K562 (cell line): ENCODE results near the gene KIF5C. TPM values are rescaled to one million over a fixed set of nuclear protein-coding genes. Genes with fewer than 3 reads are reported as not detected.

ENCODE experiments used
- ATAC-seq: fragments of 200-7000 bp; cut with Tn5 transposase; 3 replicates; pipeline ENCODE4 v1.9.1; 2020; ENCODE audit warnings: moderate library complexity
- BruUV-seq: library from RNA; stranded (reverse); fragments of 400-500 nt; replicated peaks from 2 replicates; lab custom pipeline; 2021; lab: Mats Ljungman, UMichigan
- CTCF ChIA-PET: fragments of 300-600 bp; formaldehyde crosslinking; extraction: SDS; loops from one replicate; lab custom pipeline; 2021; ENCODE audit warnings: low intra/inter-chr PET ratio; lab: Yijun Ruan, JAX
- POLR2A ChIA-PET: fragments of 300-600, 350-650 bp; sonication (Branson Sonifier 250); formaldehyde crosslinking; extraction: SDS; loops from one replicate; lab custom pipeline; 2021; ENCODE audit warnings: antibody characterized with exemption, inconsistent platforms; lab: Yijun Ruan, JAX
- DNase-seq, 4 experiments: peaks; one replicate each; pipeline versions ENCODE4 v3.0.0 to v3.0.0-alpha.2; 2011 to 2018; ENCODE audit warnings: low spot score in 3 of 4, mixed read lengths in 3 of 4; ENCODE audit errors: extremely low read depth in 1 of 4
- FAIRE-seq: peaks from 2 replicates; lab custom pipeline; 2011; peaks lifted over from hg19 to GRCh38; lab: Jason Lieb, UNC
- H2AFZ ChIP-seq: 2 replicates; pipeline ENCODE4 v1.6.0; 2011; ENCODE audit warnings: low read depth, low read length, control low read depth, inconsistent platforms
- H3K27ac ChIP-seq: fragments of 200-600 bp; 3 replicates; pipeline ENCODE4 v1.8.0; 2011; ENCODE audit warnings: low read depth, mild to moderate bottlenecking, control low read depth, inconsistent platforms, low read length, moderate library complexity, mixed read lengths; ENCODE audit errors: extremely low read depth
- H3K27me3 ChIP-seq, 2 experiments: fragments of 300-600 bp in 1 of 2; 2 replicates in 1 of 2; 3 replicates in 1 of 2; pipeline versions ENCODE4 v1.6.0 to v1.8.0; 2011; ENCODE audit warnings: inconsistent platforms in 2 of 2, low read length in 2 of 2, mild to moderate bottlenecking in 1 of 2, mixed read lengths in 1 of 2, moderate library complexity in 1 of 2; ENCODE audit not compliant: control insufficient read depth in 2 of 2, insufficient read depth in 2 of 2
- H3K36me3 ChIP-seq: fragments of 300-600 bp; 3 replicates; pipeline ENCODE4 v1.8.0; 2011; ENCODE audit warnings: mild to moderate bottlenecking, low read length, inconsistent platforms; ENCODE audit not compliant: control insufficient read depth, insufficient read depth
- H3K4me1 ChIP-seq, 2 experiments: fragments of 200-600 bp in 1 of 2; replicated peaks in 1 of 2; 2 replicates in 1 of 2; 3 replicates in 1 of 2; pipeline versions ENCODE4 v1.5.1 to v1.8.0; 2011; ENCODE audit warnings: inconsistent platforms in 2 of 2, low read length in 2 of 2, mild to moderate bottlenecking in 1 of 2, mixed read lengths in 1 of 2, moderate library complexity in 1 of 2; ENCODE audit not compliant: control insufficient read depth in 2 of 2, insufficient read depth in 2 of 2
- H3K4me2 ChIP-seq: 2 replicates; pipeline ENCODE4 v1.6.1; 2011; ENCODE audit warnings: low read length, control low read depth, inconsistent platforms, mixed read lengths; ENCODE audit not compliant: insufficient read depth
- H3K4me3 ChIP-seq: fragments of 200-600 bp; sonication (generic), shearing (Covaris generic); 2 replicates; pipeline ENCODE4 v1.5.1; 2016; ENCODE audit warnings: control low read depth, inconsistent platforms
- H3K79me2 ChIP-seq: fragments of 200-600 bp; 3 replicates; pipeline ENCODE4 v1.8.0; 2011; ENCODE audit warnings: low read length, inconsistent platforms; ENCODE audit not compliant: control insufficient read depth, insufficient read depth
- H3K9ac ChIP-seq, 2 experiments: 2 replicates each; pipeline versions ENCODE4 v1.6.0 to v1.6.1; 2011; ENCODE audit warnings: low read depth in 2 of 2, low read length in 2 of 2, control low read depth in 1 of 2, inconsistent platforms in 1 of 2, mild to moderate bottlenecking in 1 of 2, mixed read lengths in 1 of 2; ENCODE audit not compliant: insufficient read depth in 1 of 2
- H3K9me1 ChIP-seq: one replicate; pipeline ENCODE4 v1.6.0; 2011; ENCODE audit warnings: inconsistent platforms, mild to moderate bottlenecking, low read length, moderate library complexity; ENCODE audit not compliant: control insufficient read depth, insufficient read depth
- H3K9me3 ChIP-seq: replicated peaks from 2 replicates; pipeline ENCODE4 v1.5.1; 2011; ENCODE audit warnings: low read depth, low read length, inconsistent platforms; ENCODE audit not compliant: control insufficient read depth, insufficient read depth
- H4K20me1 ChIP-seq: replicated peaks from 2 replicates; pipeline ENCODE4 v1.6.1; 2011; ENCODE audit warnings: low read length, inconsistent platforms, mixed read lengths; ENCODE audit not compliant: control insufficient read depth, insufficient read depth
- PATZ1 ChIP-seq: fragments of 250-450 bp; sonication (Bioruptor Pico); IDR thresholded peaks from 2 replicates; pipeline ENCODE4 v1.5.0; 2020; ENCODE audit warnings: mild to moderate bottlenecking, borderline replicate concordance
- RNF2 ChIP-seq: sonication (generic); IDR thresholded peaks from 2 replicates; pipeline ENCODE4 v1.6.1; 2016
- TAF15 ChIP-seq: fragments of 200-400 bp; formaldehyde crosslinking; IDR thresholded peaks from 2 replicates; pipeline ENCODE4 v1.6.1; 2017; ENCODE audit warnings: mild to moderate bottlenecking, low read depth, low read length, moderate library complexity
- WGBS: fragments of 100-300 bp; shearing (Covaris generic); methylation state at CpG from one replicate; pipeline ENCODE4 v1.1.6; 2016; ENCODE audit warnings: low coverage, mixed read lengths; ENCODE audit not compliant: insufficient coverage; ENCODE audit errors: missing lambda C conversion rate; 5-methylcytosine and 5-hydroxymethylcytosine counted together
- in situ Hi-C: fragments of 300-500 bp; cut with MboI; formaldehyde crosslinking; loops from 4 replicates; pipeline ENCODE4 v1.15.0; 2018; ENCODE audit warnings: inconsistent platforms, mixed read lengths
- intact Hi-C: fragments of 100-400 bp; cut with micrococcal nuclease; formaldehyde crosslinking; loops from 2 replicates; pipeline ENCODE4 v1.14.2; 2022
- polyA plus RNA-seq, 8 experiments: library from polyadenylated mRNA; depleted of rRNA in 4 of 8; stranded (reverse) in 5 of 8; unstranded in 3 of 8; fragments of >200 nt; fragmentation: Nextera tagmentation in 2 of 8; fragmentation: Illumina TruSeq in 1 of 8; extraction: Ambion mirVana in 2 of 8; extraction: Trizol in 1 of 8; gene quantifications; 2 replicates each; pipeline versions ENCODE4 v1.2.1 to v1.2.3, GENCODE V29; 2011 to 2014; ENCODE audit warnings: inconsistent platforms in 1 of 8, missing spikeins in 1 of 8
- total RNA-seq, 7 experiments: library from RNA; depleted of rRNA in 6 of 7; stranded (reverse); fragments of >200 nt in 6 of 7; fragmentation: Illumina TruSeq in 2 of 7; extraction: Trizol in 2 of 7; gene quantifications; 2 replicates each; pipeline versions ENCODE4 v1.2.1 to v1.2.3, GENCODE V29; 2011 to 2021; ENCODE audit warnings: low replicate concordance in 1 of 7

KIF5C gene
- total and polyA plus RNA-seq, 9 of the 15 experiments (the other 6 are each of a cell fraction or from before 2014, with no cell fraction given): 0.01 to 0.09 (median 0.01) TPM; not detected in 6

- H3K36me3 ChIP-seq: no peaks in the 10 kb centered on the region
- no peaks in the 10 kb centered on the region for H3K9me3 ChIP-seq
- no peaks in the 10 kb centered on the region for H4K20me1 ChIP-seq
- no peak for DNase-seq
- no peak overlapping the region for H3K27ac ChIP-seq
- H2AFZ ChIP-seq: peak overlapping the region; percentile 2
- H3K27me3 ChIP-seq: no peaks in the 10 kb centered on the region
- H3K9ac ChIP-seq: no peak overlapping the region
- no peak; the same call in 2 of the 3 replicates for ATAC-seq
- H3K9me1 ChIP-seq: no peaks in the 10 kb centered on the region
- intact Hi-C loops: no loop called here
- no peak overlapping the region for H3K4me3 ChIP-seq
- no peak for TF ChIP-seq RNF2
- TF ChIP-seq PATZ1 (CRISPR knock-in tag): 0 out of 2 replicates have a peak, but pooled peaks have one; percentile 19
- no peak for TF ChIP-seq TAF15
- 0% methylated on average over 3 of the region's 3 CpGs for WGBS
- no peak for FAIRE-seq
- H3K79me2 ChIP-seq: no peaks in the 10 kb centered on the region
- CTCF ChIA-PET: no interaction called here
- no peak overlapping the region for H3K4me2 ChIP-seq
- BruUV-seq: no TSS peak
- in situ Hi-C loops: loop anchor here (25.0 kb wide), 1 partner anchor 1044 kb away; no protein-coding TSS in a partner anchor
- H3K4me1 ChIP-seq: no peaks in the 10 kb centered on the region
- POLR2A ChIA-PET: interaction anchor here (1.2 kb wide), 1 partner anchor 337 kb away, joined by 4 read pairs; no protein-coding TSS in a partner anchor
Observed at GRCh38 chr2:148981781-148982180, 106.8 kb downstream of the KIF5C start.
